ENCODE measurements around the gene POC1A. TPM values are rescaled to one million over a fixed set of nuclear protein-coding genes. Genes with fewer than 3 reads are reported as not detected.

The POC1A gene
- total RNA-seq, 1 donor from 2014 or later, result 2.4 TPM

- Mint-ChIP-seq H3K4me1 (no peaks in the 10 kb centered on the region), H3K36me3 (ENCODE audit: low read depth) (no peaks in the 10 kb centered on the region), H3K9me3 (no peaks in the 10 kb centered on the region), H3K27me3 (no peaks in the 10 kb centered on the region), H3K4me3 (no peak overlapping the region), H3K27ac (no peak overlapping the region)
- CTCF ChIA-PET, result no interaction called here
- intact Hi-C loops (cut with micrococcal nuclease), result no loop called here
- TF ChIP-seq, protein P1, sequence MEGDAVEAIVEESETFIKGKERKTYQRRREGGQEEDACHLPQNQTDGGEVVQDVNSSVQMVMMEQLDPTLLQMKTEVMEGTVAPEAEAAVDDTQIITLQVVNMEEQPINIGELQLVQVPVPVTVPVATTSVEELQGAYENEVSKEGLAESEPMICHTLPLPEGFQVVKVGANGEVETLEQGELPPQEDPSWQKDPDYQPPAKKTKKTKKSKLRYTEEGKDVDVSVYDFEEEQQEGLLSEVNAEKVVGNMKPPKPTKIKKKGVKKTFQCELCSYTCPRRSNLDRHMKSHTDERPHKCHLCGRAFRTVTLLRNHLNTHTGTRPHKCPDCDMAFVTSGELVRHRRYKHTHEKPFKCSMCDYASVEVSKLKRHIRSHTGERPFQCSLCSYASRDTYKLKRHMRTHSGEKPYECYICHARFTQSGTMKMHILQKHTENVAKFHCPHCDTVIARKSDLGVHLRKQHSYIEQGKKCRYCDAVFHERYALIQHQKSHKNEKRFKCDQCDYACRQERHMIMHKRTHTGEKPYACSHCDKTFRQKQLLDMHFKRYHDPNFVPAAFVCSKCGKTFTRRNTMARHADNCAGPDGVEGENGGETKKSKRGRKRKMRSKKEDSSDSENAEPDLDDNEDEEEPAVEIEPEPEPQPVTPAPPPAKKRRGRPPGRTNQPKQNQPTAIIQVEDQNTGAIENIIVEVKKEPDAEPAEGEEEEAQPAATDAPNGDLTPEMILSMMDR (IDR thresholded peaks at IDR 0.05), result no peak
- DNase-seq, result no peak
- ATAC-seq (ENCODE audit: low read depth), result no peak
- POLR2A ChIA-PET, result no interaction called here
Measured at GRCh38 chr3:52076896-52077780, 77.1 kb downstream of the POC1A start.

- ChIA-PET CTCF (no interaction called here), POLR2A (no interaction called here)
- DNase-seq, result no peak
- intact Hi-C loops (cut with micrococcal nuclease), result no loop called here
- Mint-ChIP-seq H3K9me3 (no peaks in the 10 kb centered on the region), H3K27ac (no peak overlapping the region), H3K27me3 (no peaks in the 10 kb centered on the region), H3K4me1 (no peaks in the 10 kb centered on the region), H3K4me3 (no peak overlapping the region), H3K36me3 (ENCODE audit: low read depth) (no peaks in the 10 kb centered on the region)
- TF ChIP-seq, protein P1 (IDR thresholded peaks at IDR 0.05), result no peak
- no peak for ATAC-seq (ENCODE audit: low read depth)
Measured at GRCh38 chr3:52073490-52073889, 80.7 kb downstream of the POC1A start.

GRCh38 chr3:52072471-52072870 lies 81.8 kb downstream of the POC1A start:
- no peaks in the 10 kb centered on the region for H3K4me1 Mint-ChIP-seq
- DNase-seq (no peak), ATAC-seq (ENCODE audit: low read depth) (no peak)
- no peaks in the 10 kb centered on the region for H3K27me3 Mint-ChIP-seq
- ChIA-PET CTCF (no interaction called here), POLR2A (no interaction called here)
- no peaks in the 10 kb centered on the region for H3K36me3 Mint-ChIP-seq (ENCODE audit: low read depth)
- TF ChIP-seq, protein P1 (IDR thresholded peaks at IDR 0.05), result no peak
- intact Hi-C loops (cut with micrococcal nuclease), result no loop called here
- H3K27ac Mint-ChIP-seq, result no peak overlapping the region
- H3K4me3 Mint-ChIP-seq, result no peak overlapping the region
- H3K9me3 Mint-ChIP-seq, result no peaks in the 10 kb centered on the region

DNA sequence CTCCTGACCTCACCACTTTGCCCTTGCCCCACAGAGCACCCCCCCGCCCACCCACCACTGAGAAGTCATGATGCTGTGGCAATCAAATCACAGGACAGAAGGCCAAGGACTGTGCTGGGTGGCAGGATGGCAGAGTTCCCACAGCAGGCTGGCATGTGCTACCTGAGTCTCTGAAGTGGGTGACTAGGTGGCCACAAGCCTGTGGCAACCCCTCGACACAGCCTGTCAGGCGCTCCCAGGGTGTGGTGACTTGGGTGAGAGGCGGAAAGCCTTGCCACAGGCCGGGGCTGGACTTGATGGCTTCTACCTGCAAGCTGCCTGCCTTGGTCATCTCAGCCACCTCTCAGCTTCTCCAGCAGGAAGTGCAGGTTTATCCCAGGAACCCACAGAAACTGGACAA lies 82.2 kb downstream of the POC1A start:
- no peak for DNase-seq
- intact Hi-C loops (cut with micrococcal nuclease), result no loop called here

More for the DNA sequence above, 82.2 kb downstream of the POC1A start:
- Mint-ChIP-seq H3K27ac (no peak overlapping the region), H3K9me3 (no peaks in the 10 kb centered on the region), H3K36me3 (ENCODE audit: low read depth) (no peaks in the 10 kb centered on the region), H3K4me3 (no peak overlapping the region), H3K27me3 (no peaks in the 10 kb centered on the region), H3K4me1 (no peaks in the 10 kb centered on the region)
- ChIA-PET POLR2A (no interaction called here), CTCF (no interaction called here)
- TF ChIP-seq, protein P1 (IDR thresholded peaks at IDR 0.05), result no peak
- no peak for ATAC-seq (ENCODE audit: low read depth)

All from activated B cell treated with CpG ODN at 0.5 μM for 24 hours (primary cell).